ENCODE results near the gene ATP10B. TPM values are rescaled to one million over a fixed set of nuclear protein-coding genes. Genes with fewer than 3 reads are reported as not detected.

The ATP10B gene
- total RNA-seq, 2 donors from 2014 or later: 0.47 TPM; not detected in 1

DNA sequence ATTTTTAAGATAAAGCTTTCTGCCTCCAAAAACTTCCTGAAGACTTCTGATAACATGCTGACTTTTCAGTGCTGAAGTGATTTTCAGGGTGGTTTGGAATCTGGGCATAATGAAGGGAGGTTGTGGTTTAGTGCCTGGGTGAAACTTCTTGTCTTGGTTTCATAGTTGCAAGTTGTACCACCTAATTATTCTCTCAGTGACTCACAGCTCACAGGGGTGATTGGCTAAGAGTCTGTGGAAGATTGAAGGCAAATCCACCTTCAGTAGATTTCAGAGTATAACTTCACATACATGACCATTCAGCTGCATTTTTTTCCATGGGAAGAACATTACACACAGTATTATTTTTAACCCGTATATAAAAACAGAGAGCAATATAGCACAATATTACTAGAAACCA lies 230.5 kb downstream of the ATP10B start:
- Histone ChIP-seq H3K4me3 (no peak overlapping the region), H3K27ac (no peak overlapping the region), H3K27me3 (no peaks in the 10 kb centered on the region), H3K36me3 (no peaks in the 10 kb centered on the region), H3K4me1 (no peaks in the 10 kb centered on the region), H3K9me3 (no peaks in the 10 kb centered on the region)
- TF ChIP-seq, protein P1, sequence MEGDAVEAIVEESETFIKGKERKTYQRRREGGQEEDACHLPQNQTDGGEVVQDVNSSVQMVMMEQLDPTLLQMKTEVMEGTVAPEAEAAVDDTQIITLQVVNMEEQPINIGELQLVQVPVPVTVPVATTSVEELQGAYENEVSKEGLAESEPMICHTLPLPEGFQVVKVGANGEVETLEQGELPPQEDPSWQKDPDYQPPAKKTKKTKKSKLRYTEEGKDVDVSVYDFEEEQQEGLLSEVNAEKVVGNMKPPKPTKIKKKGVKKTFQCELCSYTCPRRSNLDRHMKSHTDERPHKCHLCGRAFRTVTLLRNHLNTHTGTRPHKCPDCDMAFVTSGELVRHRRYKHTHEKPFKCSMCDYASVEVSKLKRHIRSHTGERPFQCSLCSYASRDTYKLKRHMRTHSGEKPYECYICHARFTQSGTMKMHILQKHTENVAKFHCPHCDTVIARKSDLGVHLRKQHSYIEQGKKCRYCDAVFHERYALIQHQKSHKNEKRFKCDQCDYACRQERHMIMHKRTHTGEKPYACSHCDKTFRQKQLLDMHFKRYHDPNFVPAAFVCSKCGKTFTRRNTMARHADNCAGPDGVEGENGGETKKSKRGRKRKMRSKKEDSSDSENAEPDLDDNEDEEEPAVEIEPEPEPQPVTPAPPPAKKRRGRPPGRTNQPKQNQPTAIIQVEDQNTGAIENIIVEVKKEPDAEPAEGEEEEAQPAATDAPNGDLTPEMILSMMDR (IDR thresholded peaks at IDR 0.05): no peak
- DNase-seq (ENCODE audit: low spot score): no peak

DNA sequence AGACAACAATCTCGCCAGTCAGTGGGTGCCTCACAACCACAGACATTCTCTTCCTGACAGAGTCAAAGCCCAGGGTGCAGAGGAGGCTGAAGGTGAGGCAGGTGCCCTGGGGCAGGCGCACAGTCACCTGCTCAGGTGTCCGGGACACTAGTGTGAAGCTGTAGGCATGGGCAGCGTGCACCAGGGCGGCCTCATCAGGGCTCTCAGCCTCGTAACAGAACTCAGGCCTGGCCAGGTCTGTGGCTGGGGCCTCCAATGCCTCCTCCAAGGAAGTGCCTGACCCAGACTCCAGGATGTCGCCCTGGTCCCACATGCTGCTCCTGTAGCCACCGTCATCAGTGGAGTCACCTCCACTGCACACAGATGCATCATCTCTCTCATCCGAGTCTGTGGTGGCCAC lies 231.6 kb downstream of the ATP10B start:
- Histone ChIP-seq H3K9me3 (no peaks in the 10 kb centered on the region), H3K27me3 (no peaks in the 10 kb centered on the region), H3K36me3 (no peaks in the 10 kb centered on the region), H3K4me1 (no peaks in the 10 kb centered on the region), H3K4me3 (no peak overlapping the region), H3K27ac (no peak overlapping the region)
- no peak for DNase-seq (ENCODE audit: low spot score)
- TF ChIP-seq, protein P1 (IDR thresholded peaks at IDR 0.05): no peak

DNA sequence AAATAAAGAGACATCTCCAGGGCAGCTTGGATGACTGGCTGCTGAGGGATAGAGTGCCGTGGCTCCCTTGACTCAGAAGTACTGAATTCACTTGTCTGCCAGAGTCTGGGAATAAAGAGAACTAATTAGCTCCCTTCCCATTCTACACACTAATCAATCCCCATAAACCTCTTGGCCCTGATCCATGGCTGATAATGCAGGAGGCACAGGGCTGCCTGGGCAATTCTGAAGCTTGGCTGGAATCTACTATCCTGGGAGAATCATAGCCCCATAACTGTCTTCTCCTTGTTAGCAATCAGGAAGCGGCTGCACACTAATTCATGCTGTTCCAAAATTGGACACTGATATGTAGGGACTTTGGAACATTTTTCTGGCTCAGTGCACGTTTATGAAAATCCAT lies 232.6 kb downstream of the ATP10B start:
- TF ChIP-seq, protein P1 (IDR thresholded peaks at IDR 0.05): no peak

DNA sequence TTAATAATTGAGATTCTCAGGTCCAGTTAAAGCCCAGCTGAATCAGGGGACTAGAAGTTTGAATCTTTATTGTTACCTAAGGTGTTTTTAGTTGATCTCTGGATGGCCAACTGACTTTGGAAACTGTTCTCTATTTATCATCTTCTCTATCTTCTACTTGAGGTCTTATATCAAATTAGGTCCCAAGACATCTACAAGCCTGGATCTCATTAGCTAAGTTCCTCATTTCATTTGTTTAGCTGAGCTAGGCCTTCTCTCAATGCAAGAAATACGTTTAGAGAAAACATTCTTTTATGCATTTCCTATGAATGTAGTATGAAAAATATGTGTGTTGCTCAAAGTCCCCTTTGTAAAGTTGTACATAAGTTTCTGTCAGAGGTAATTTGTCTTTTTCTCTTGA lies 233.7 kb downstream of the ATP10B start:
- H3K4me1 ChIP-seq: no peaks in the 10 kb centered on the region
- no peak for DNase-seq (ENCODE audit: low spot score)
- TF ChIP-seq, protein P1 (IDR thresholded peaks at IDR 0.05): no peak
- H3K4me3 ChIP-seq: no peak overlapping the region
- H3K36me3 ChIP-seq: no peaks in the 10 kb centered on the region
- H3K9me3 ChIP-seq: no peaks in the 10 kb centered on the region
- no peak overlapping the region for H3K27ac ChIP-seq
- H3K27me3 ChIP-seq: no peaks in the 10 kb centered on the region

More for the DNA sequence above, 232.6 kb downstream of the ATP10B start:
- H3K4me3 ChIP-seq: no peak overlapping the region
- no peaks in the 10 kb centered on the region for H3K27me3 ChIP-seq
- H3K36me3 ChIP-seq: no peaks in the 10 kb centered on the region
- no peak overlapping the region for H3K27ac ChIP-seq
- no peak for DNase-seq (ENCODE audit: low spot score)
- H3K9me3 ChIP-seq: no peaks in the 10 kb centered on the region
- no peaks in the 10 kb centered on the region for H3K4me1 ChIP-seq

DNA sequence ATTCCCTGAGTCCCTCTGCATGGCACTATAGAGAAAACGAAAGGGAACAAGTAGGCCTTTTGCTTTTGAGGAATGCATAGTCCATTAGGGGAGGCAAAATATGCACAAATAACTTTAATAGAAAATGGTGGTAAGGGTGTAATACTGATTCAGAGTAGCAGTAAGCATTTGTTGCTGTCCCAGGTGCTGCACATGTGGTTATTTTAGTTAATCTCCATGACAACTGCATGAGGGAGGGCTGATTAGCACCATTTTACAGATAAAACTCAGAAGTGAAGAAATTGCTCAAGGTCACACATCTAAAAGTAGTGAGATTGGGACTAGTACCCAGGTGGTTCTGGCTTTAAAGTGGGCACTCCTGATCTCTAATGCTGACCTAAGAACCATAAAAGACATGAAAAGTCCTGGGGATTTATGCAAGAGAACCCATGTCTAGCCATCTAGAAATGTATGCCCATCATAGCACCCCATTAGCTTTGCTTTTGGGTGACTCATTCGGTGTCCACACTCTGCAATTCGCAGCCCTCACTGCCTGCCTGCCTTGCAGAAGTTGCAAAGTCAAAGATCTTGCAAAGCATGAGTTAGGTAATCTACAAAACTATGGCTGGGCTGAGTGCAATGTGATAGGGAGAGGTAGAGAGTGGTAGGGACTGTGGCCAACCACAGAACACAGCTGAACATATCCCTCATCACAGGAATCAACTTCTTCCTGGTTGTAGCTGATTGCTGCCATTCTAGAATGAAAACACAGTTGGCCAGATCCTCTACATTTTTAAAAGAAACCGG lies 235.1 kb downstream of the ATP10B start:
- no peak for DNase-seq (ENCODE audit: low spot score)
- H3K4me3 ChIP-seq: no peak overlapping the region
- no peaks in the 10 kb centered on the region for H3K4me1 ChIP-seq
- no peaks in the 10 kb centered on the region for H3K9me3 ChIP-seq
- no peaks in the 10 kb centered on the region for H3K27me3 ChIP-seq
- H3K27ac ChIP-seq: no peak overlapping the region
- TF ChIP-seq, protein P1 (IDR thresholded peaks at IDR 0.05): no peak
- H3K36me3 ChIP-seq: no peaks in the 10 kb centered on the region

DNA sequence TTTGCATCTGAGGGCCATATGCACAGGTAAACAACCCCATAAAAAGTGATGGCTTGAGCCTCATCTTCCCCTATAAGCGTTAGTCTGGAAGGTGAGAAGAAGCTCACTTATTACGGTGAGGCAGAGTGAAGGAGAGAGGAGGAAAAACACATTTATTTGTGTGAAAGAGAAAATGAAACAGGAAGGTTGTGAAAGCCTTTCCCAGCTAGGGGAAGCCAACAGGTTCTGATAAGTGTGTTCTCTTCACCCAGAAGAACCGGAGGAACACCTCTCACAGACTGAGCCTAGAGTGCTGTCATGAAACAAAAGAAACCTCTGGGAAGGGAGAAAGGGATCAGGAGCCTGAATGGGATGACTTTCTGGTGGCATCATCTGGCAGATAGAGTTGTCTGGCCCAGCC lies 237.9 kb downstream of the ATP10B start:
- TF ChIP-seq, protein P1 (IDR thresholded peaks at IDR 0.05): no peak
- Histone ChIP-seq H3K27ac (no peak overlapping the region), H3K27me3 (no peaks in the 10 kb centered on the region), H3K36me3 (no peaks in the 10 kb centered on the region), H3K4me3 (no peak overlapping the region), H3K4me1 (no peaks in the 10 kb centered on the region), H3K9me3 (no peaks in the 10 kb centered on the region)
- DNase-seq (ENCODE audit: low spot score): no peak
